Naive thymus-derived CD8-positive, alpha-beta T cell (primary cell): ENCODE measurements around the gene HDAC4. TPM values are rescaled to one million over a fixed set of nuclear protein-coding genes. Genes with fewer than 3 reads are reported as not detected.
A peak's percentile ranks its signal among the peaks of the same experiment; 100 is the strongest.

ENCODE experiments used
- ATAC-seq, 2 donors: fragments of 150-1000 bp; cut with Tn5 transposase in 1 of 2; sonication (Bioruptor Pico), chemical (Tn5 transposase) in 1 of 2; 1 replicate in 1 of 2; 2 replicates in 1 of 2; pipeline ENCODE4 v1.10.0; 2021; ENCODE audit warnings: mild to moderate bottlenecking in 2 of 2, moderate library complexity in 2 of 2
- POLR2A ChIA-PET: fragments of 350-600 bp; sonication (Branson Sonifier 250); formaldehyde crosslinking; loops from one replicate; lab custom pipeline; 2021; ENCODE audit warnings: antibody characterized with exemption; lab: Charles Lee
- DNase-seq, 10 donors: peaks; one replicate each; pipeline versions ENCODE4 v3.0.0 to v3.0.0-alpha.2; 2020 to 2022
- H3K27ac Mint-ChIP-seq, 10 donors: one replicate each; pipeline ENCODE4 v1.8.0; 2020 to 2022; ENCODE audit warnings: mild to moderate bottlenecking in 10 of 10, mixed read lengths in 10 of 10, moderate library complexity in 4 of 10, inconsistent platforms in 1 of 10
- H3K27me3 Mint-ChIP-seq, 5 donors: one replicate each; pipeline ENCODE4 v1.8.0; 2021 to 2022; ENCODE audit warnings: mixed read lengths in 5 of 5
- H3K36me3 Mint-ChIP-seq, 3 donors: one replicate each; pipeline ENCODE4 v1.8.0; 2020 to 2022; ENCODE audit warnings: mixed read lengths in 3 of 3, mild to moderate bottlenecking in 2 of 3, inconsistent platforms in 1 of 3
- H3K4me1 Mint-ChIP-seq, 4 donors: one replicate each; pipeline ENCODE4 v1.8.0; 2021 to 2022; ENCODE audit warnings: mixed read lengths in 4 of 4
- H3K4me3 Mint-ChIP-seq, 10 donors: one replicate each; pipeline ENCODE4 v1.8.0; 2020 to 2022; ENCODE audit warnings: mild to moderate bottlenecking in 10 of 10, mixed read lengths in 10 of 10, moderate library complexity in 6 of 10, inconsistent platforms in 1 of 10
- H3K9me3 Mint-ChIP-seq, 9 donors: one replicate each; pipeline ENCODE4 v1.8.0; 2020 to 2022; ENCODE audit warnings: mixed read lengths in 9 of 9, mild to moderate bottlenecking in 3 of 9, inconsistent platforms in 1 of 9, moderate library complexity in 1 of 9
- polyA plus RNA-seq, 3 donors: library from polyadenylated mRNA; unstranded; fragments of 300-500 nt; fragmentation: Illumina TruSeq; gene quantifications; one replicate each; pipeline ENCODE4 v1.2.3, GENCODE V29; 2021
- total RNA-seq, 8 experiments: library from RNA in 2 of 8; stranded (reverse) in 2 of 8; gene quantifications; one replicate each; pipeline ENCODE4 v1.2.3 and lab custom pipeline; 2021 to 2026

Gene HDAC4
- total and polyA plus RNA-seq, 5 experiments from 2014 or later: 2.8 to 37.3 (median 10.1) TPM

DNA sequence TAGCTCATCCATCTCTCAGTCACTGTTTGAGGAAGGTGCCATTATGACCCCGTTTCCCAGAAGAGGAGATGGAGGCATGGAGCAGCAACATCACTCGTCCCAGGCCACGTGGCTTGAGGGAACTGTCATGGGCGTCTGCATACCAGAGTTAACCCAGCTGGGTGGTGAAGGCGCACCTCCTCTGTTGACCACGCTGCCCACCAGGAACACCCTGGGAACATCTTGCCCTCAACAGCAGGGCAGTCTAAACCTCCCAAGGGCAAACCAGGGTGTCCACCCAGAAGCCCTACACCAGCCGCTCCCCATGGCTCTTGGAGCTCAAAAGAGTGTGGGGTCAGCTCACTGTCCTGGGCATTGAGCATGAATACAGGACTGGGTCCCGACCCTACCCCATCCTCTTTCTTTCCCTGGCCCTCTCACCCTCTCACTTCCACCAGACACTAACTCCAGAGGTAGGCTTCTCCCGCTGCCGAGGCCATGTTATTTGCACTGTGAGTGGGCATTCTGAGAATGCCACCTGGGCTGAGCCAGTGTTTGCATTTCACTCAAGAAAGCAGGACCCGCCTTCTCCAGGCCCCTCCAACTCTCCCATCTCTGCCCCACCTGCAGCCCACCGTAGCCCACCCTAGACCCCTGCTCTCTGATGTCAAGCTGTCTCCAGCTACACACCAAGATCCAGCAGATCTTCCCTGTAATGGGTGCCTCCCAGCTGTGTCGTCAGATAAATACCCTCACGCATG is 259.6 kb downstream of the HDAC4 start:
- POLR2A ChIA-PET: no interaction called here
- ATAC-seq (no peak), DNase-seq (no peak)
- no peaks in the 10 kb centered on the region for H3K27me3 Mint-ChIP-seq
- H3K27ac Mint-ChIP-seq: peak overlapping the region in 2 of 10 donors; percentile 21 to 73
- H3K4me1 Mint-ChIP-seq: peaks cover 0 to 16% (median 10%) of the 10 kb centered on the region in 4 donors
- no peak overlapping the region for H3K4me3 Mint-ChIP-seq
- peaks cover 0 to 3% (median 0%) of the 10 kb centered on the region in 9 donors for H3K9me3 Mint-ChIP-seq
- peaks cover 7 to 63% (median 29%) of the 10 kb centered on the region in 3 donors for H3K36me3 Mint-ChIP-seq

DNA sequence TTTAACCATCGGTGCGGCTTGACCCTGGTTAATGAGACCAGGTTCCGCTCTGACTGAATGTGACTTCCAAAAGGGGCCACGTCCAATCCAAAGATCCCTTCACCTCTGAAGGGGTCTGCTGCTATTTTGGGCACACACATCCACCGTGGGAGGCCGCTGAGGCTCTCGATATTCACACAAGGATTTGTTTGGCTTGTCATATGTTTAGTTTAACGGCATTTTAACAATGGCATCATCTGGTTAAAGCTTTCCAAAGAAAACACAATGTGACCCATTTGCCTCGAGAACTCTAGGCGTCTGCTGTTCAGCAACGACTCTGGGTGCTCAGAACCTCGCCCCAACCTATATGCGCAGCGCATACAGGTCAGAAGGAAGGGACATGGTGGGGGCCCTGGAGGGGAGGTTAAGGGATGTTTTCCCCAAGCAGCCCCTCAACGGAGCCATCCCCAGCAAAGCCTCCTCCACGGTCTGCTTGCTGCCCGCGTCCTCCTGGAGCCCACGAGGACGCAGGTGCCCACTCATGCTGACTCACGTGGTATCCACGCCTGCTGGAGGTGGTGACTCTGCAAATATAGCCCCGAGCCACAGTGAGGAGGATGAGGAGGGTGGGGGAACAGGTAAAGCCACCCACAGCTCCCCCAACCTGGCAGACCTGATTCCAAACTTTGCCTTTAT is 260.3 kb downstream of the HDAC4 start:
- Mint-ChIP-seq H3K4me3 (no peak overlapping the region), H3K4me1 (peaks cover 0 to 16% (median 10%) of the 10 kb centered on the region in 4 donors), H3K27me3 (no peaks in the 10 kb centered on the region), H3K36me3 (peaks cover 14 to 66% (median 30%) of the 10 kb centered on the region in 3 donors), H3K27ac (no peak overlapping the region), H3K9me3 (peaks cover 0 to 3% (median 0%) of the 10 kb centered on the region in 9 donors)
- POLR2A ChIA-PET: no interaction called here
- no peak for DNase-seq
- no peak for ATAC-seq

DNA sequence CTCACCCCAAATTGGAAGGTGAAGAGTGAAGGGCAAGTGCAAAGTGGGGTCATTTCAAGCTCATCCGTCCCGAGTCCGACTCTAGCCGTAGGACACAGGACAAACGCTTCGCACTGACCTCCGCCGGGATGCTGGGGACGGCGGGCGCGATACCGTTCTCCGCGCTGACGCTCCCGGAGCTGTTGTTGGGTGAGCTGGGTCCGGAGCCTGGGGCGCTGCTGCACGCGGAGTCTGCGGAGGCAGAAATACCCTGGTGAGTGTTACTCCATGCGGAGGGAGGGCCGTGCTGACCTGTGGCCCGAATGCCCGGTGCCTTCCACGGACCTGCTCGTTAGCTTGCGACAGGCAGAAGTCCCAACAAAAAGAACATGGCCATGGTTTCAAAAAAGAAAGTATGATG is 261.3 kb downstream of the HDAC4 start:
- POLR2A ChIA-PET: no interaction called here
- Mint-ChIP-seq H3K36me3 (peaks cover 14 to 68% (median 35%) of the 10 kb centered on the region in 3 donors), H3K27me3 (no peaks in the 10 kb centered on the region), H3K4me3 (no peak overlapping the region), H3K4me1 (peaks cover 0 to 16% (median 8%) of the 10 kb centered on the region in 4 donors), H3K27ac (no peak overlapping the region), H3K9me3 (peaks cover 0 to 3% (median 0%) of the 10 kb centered on the region in 9 donors)
- ATAC-seq (no peak), DNase-seq (no peak)

DNA sequence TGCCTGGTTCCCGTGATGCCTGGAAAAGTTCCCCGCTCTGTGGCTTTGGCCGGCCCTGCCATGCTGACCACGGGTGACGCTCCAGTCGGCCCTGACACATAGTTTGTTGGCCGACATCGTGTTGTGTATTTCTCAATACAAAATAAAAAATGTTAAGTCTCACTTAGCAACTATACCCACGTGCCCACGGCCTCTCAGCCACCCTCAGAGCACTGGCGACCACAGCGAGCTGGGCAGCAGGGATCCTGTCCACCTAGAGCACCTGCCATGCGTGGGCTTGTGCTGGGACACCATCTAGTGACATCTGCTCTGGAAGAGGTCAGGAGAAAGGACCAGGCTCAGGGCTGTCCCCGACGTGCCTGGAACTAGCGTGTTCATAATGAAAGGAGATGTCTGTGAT is 261.7 kb downstream of the HDAC4 start:
- DNase-seq (no peak), ATAC-seq (no peak)
- peaks cover 0 to 16% (median 7%) of the 10 kb centered on the region in 4 donors for H3K4me1 Mint-ChIP-seq
- no peak overlapping the region for H3K4me3 Mint-ChIP-seq
- POLR2A ChIA-PET: no interaction called here
- H3K27me3 Mint-ChIP-seq: no peaks in the 10 kb centered on the region
- peaks cover 0 to 3% (median 0%) of the 10 kb centered on the region in 9 donors for H3K9me3 Mint-ChIP-seq
- peaks cover 14 to 73% (median 39%) of the 10 kb centered on the region in 3 donors for H3K36me3 Mint-ChIP-seq
- peak overlapping the region in 2 of 10 donors; percentile 29 to 64 for H3K27ac Mint-ChIP-seq

GRCh38 chr2:239138610-239139009 is 262.2 kb downstream of the HDAC4 start:
- peak overlapping the region in 2 of 10 donors; percentile 50 to 66 for H3K27ac Mint-ChIP-seq
- H3K27me3 Mint-ChIP-seq: no peaks in the 10 kb centered on the region
- POLR2A ChIA-PET: no interaction called here
- ATAC-seq (no peak), DNase-seq (no peak)
- H3K9me3 Mint-ChIP-seq: peaks cover 0 to 3% (median 0%) of the 10 kb centered on the region in 9 donors
- peaks cover 14 to 77% (median 44%) of the 10 kb centered on the region in 3 donors for H3K36me3 Mint-ChIP-seq
- H3K4me1 Mint-ChIP-seq: peaks cover 0 to 16% (median 5%) of the 10 kb centered on the region in 4 donors
- no peak overlapping the region for H3K4me3 Mint-ChIP-seq

DNA sequence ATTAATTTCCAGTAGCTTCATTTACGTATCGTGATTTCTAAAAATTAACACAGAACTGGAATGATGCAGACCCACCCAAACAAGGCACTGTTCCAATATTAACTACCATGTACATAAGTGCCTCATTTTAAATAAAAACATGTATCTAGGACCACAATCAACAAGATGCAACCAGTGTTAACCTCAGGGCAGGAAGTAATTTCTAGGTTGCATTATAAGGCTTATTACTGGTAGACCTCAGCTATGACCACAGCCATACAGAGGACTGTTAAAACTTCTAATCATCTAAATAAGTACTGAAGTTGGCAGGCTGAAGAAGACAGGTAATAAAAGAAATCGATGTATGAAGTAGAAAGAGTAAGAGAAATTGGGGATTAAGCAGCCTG is 262.9 kb downstream of the HDAC4 start:
- DNase-seq (peak in 1 of 10 donors; percentile 14), ATAC-seq (no peak)
- POLR2A ChIA-PET: no interaction called here
- no peaks in the 10 kb centered on the region for H3K27me3 Mint-ChIP-seq
- H3K36me3 Mint-ChIP-seq: peaks cover 14 to 80% (median 48%) of the 10 kb centered on the region in 3 donors
- peak overlapping the region in 2 of 10 donors; percentile 9 to 15 for H3K4me3 Mint-ChIP-seq
- peak overlapping the region in 3 of 10 donors; percentile 6 to 45 (median 22) for H3K27ac Mint-ChIP-seq
- H3K4me1 Mint-ChIP-seq: peaks cover 0 to 16% (median 5%) of the 10 kb centered on the region in 4 donors
- peaks cover 0 to 3% (median 0%) of the 10 kb centered on the region in 9 donors for H3K9me3 Mint-ChIP-seq

DNA sequence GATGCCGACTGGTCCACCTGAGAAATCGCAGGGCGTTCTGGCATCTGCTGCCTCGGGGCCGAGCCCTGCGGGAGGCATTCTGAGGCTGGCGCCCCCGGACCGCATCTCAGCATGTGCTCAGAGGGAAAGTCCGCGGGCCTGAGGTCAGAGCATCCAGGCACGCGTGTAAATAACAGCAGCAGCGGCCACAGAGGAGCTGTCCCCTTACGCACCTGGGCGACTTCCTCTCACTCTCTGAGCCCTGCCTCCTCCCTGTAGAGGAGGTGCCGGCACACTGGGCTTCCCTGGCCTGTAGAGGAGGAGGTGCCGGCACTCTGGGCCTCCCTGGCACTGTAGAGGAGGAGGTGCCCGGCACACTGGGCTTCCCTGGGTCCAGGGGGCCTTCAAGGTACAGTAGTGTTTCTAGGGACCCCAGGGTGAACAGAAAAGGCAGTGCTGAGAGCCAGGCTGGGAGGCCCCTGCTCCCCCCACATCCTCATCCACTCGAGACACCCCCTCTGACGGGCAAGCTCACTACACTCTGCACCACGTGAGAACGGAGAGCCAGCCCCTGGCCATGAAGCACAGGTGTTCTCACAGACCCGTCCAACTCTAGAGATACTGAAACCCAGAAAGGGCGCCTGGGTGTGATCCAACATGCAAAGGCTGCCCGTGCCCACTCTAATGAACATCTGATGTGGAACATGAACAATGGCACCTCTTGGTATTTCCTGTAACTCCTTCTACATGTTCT is 263.5 kb downstream of the HDAC4 start:
- peaks cover 0 to 16% (median 5%) of the 10 kb centered on the region in 4 donors for H3K4me1 Mint-ChIP-seq
- peak overlapping the region in 2 of 10 donors; percentile 3 to 15 for H3K4me3 Mint-ChIP-seq
- no peaks in the 10 kb centered on the region for H3K27me3 Mint-ChIP-seq
- POLR2A ChIA-PET: no interaction called here
- peak overlapping the region in 4 of 10 donors; percentile 6 to 45 (median 30) for H3K27ac Mint-ChIP-seq
- ATAC-seq: no peak
- H3K9me3 Mint-ChIP-seq: peaks cover 0 to 3% (median 0%) of the 10 kb centered on the region in 9 donors
- peaks cover 14 to 82% (median 52%) of the 10 kb centered on the region in 3 donors for H3K36me3 Mint-ChIP-seq
- peak in 1 of 10 donors; percentile 12 for DNase-seq

DNA sequence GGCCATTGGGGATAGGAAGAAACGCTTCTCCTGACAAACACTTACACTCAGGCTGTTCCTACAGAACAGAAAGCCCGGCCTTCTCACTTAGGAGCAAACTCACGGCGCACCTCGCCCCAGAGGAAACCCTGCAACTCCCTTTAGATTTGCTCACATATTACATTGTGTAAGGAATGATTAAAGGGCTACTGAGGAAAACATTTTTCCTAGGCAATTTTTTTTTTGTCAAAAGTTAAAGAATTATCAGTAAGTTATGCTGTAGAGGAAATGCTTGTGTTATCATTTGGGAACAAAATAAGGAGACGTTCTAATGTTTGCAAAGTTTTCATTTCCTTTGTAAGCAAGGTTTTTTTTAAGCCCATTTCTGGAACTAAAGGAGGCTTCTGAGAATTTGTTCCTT is 264.1 kb downstream of the HDAC4 start:
- DNase-seq (no peak), ATAC-seq (no peak)
- Mint-ChIP-seq H3K27me3 (no peaks in the 10 kb centered on the region), H3K4me3 (no peak overlapping the region), H3K27ac (no peak overlapping the region), H3K9me3 (peaks cover 0 to 3% (median 0%) of the 10 kb centered on the region in 9 donors), H3K36me3 (peaks cover 14 to 86% (median 50%) of the 10 kb centered on the region in 3 donors), H3K4me1 (peaks cover 0 to 16% (median 5%) of the 10 kb centered on the region in 4 donors)
- POLR2A ChIA-PET: no interaction called here

- H3K27ac Mint-ChIP-seq: peak overlapping the region in 1 of 10 donors; percentile 68
Observed at GRCh38 chr2:239136203-239136602, 264.6 kb downstream of the HDAC4 start.

DNA sequence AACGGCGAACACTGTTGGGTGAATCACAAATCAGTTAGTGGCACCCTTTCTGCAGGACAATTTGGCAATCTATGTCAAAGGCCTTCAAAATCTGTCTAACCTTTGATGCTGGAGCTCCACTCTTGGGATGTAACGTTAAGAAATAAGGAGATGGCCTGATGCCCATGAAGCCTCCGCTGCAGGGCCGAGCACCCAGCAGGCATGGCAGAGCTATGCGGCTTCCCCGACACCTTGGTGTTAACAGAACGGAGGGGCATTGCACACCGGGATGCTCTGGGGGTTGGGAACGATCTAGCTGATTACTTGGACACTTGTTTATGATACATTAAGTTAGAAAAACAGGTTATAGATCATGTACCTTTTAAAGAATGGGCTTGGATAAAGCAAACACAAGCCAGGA is 265.3 kb downstream of the HDAC4 start:
- peaks cover 0 to 3% (median 0%) of the 10 kb centered on the region in 9 donors for H3K9me3 Mint-ChIP-seq
- ATAC-seq (no peak), DNase-seq (no peak)
- H3K27me3 Mint-ChIP-seq: no peaks in the 10 kb centered on the region
- H3K4me1 Mint-ChIP-seq: peaks cover 0 to 16% (median 6%) of the 10 kb centered on the region in 4 donors
- POLR2A ChIA-PET: no interaction called here
- no peak overlapping the region for H3K27ac Mint-ChIP-seq
- H3K4me3 Mint-ChIP-seq: no peak overlapping the region
- H3K36me3 Mint-ChIP-seq: peaks cover 14 to 89% (median 51%) of the 10 kb centered on the region in 3 donors

More at GRCh38 chr2:239136203-239136602, 264.6 kb downstream of the HDAC4 start:
- POLR2A ChIA-PET: no interaction called here
- Mint-ChIP-seq H3K36me3 (peaks cover 14 to 86% (median 49%) of the 10 kb centered on the region in 3 donors), H3K4me3 (peak overlapping the region in 1 of 10 donors; percentile 15), H3K9me3 (peaks cover 0 to 3% (median 0%) of the 10 kb centered on the region in 9 donors), H3K27me3 (no peaks in the 10 kb centered on the region), H3K4me1 (peaks cover 0 to 16% (median 6%) of the 10 kb centered on the region in 4 donors)
- no peak for ATAC-seq
- no peak for DNase-seq

DNA sequence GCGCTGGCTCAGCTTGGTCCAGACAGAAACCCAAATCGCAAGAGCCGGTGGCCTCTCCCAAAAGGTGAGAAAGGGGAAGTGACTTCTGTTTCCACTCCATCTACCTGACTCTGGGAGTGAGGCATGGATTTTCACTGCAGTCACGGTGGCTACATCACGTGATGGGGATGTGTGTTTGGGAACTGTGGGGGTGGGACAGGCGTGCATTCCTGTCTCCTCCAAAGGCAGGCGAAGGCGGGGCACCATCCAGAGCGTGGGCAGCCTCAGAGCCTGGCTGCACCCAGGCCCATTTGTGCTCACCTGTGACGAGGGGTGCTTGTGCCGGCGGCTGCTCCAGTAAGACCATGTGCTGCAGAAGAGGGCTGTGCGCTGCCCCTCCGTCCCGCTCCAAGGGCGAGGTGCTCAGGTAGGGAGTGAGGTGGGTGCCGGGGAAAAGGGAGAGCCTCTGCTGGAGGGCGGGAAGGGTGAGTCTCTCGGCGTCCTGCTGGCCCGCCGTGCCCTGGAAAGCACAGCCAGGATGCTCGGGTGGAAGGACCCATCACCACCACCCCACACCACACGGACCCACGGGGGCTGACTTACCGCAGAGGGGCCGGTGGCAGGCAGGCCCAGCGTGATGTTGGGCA is 266.8 kb downstream of the HDAC4 start:
- H3K36me3 Mint-ChIP-seq: peaks cover 14 to 87% (median 49%) of the 10 kb centered on the region in 3 donors
- DNase-seq (no peak), ATAC-seq (no peak)
- POLR2A ChIA-PET: no interaction called here
- H3K9me3 Mint-ChIP-seq: peaks cover 0 to 3% (median 0%) of the 10 kb centered on the region in 9 donors
- H3K4me1 Mint-ChIP-seq: peaks cover 0 to 14% (median 4%) of the 10 kb centered on the region in 4 donors
- no peaks in the 10 kb centered on the region for H3K27me3 Mint-ChIP-seq
- no peak overlapping the region for H3K4me3 Mint-ChIP-seq
- peak overlapping the region in 1 of 10 donors; percentile 58 for H3K27ac Mint-ChIP-seq

GRCh38 chr2:239132786-239133185 is 268.0 kb downstream of the HDAC4 start:
- no peak overlapping the region for H3K4me3 Mint-ChIP-seq
- POLR2A ChIA-PET: interaction anchor here (0.9 kb wide), 1 partner anchor 88 kb away, joined by 5 read pairs; no protein-coding TSS in a partner anchor
- DNase-seq (no peak), ATAC-seq (no peak)
- H3K9me3 Mint-ChIP-seq: peaks cover 0 to 3% (median 0%) of the 10 kb centered on the region in 9 donors
- peaks cover 14 to 84% (median 44%) of the 10 kb centered on the region in 3 donors for H3K36me3 Mint-ChIP-seq
- H3K27me3 Mint-ChIP-seq: no peaks in the 10 kb centered on the region
- peak overlapping the region in 2 of 10 donors; percentile 34 to 68 for H3K27ac Mint-ChIP-seq
- peaks cover 0 to 6% (median 2%) of the 10 kb centered on the region in 4 donors for H3K4me1 Mint-ChIP-seq
